GM21529 (cell line): ENCODE measurements around the gene LSAMP.
"Not testable (repeated sequence)": the region's sequence is repeated elsewhere in the genome, so short reads cannot be mapped to it uniquely, and the experiment has no call there.

Source experiments
- ATAC-seq: cut with Tn5 transposase; IDR thresholded peaks from one replicate; pipeline ENCODE4 v1.9.1; 2021; ENCODE audit not compliant: unreplicated experiment

LSAMP gene

GRCh38 chr3:115783938-115784738, 661.1 kb downstream of the LSAMP start:
- ATAC-seq: peak; percentile 90

- not testable (repeated sequence) for ATAC-seq
Measured at GRCh38 chr3:115783426-115783825, 661.9 kb downstream of the LSAMP start.

- no peak for ATAC-seq
Measured at GRCh38 chr3:115779011-115779410, 666.3 kb downstream of the LSAMP start.

DNA sequence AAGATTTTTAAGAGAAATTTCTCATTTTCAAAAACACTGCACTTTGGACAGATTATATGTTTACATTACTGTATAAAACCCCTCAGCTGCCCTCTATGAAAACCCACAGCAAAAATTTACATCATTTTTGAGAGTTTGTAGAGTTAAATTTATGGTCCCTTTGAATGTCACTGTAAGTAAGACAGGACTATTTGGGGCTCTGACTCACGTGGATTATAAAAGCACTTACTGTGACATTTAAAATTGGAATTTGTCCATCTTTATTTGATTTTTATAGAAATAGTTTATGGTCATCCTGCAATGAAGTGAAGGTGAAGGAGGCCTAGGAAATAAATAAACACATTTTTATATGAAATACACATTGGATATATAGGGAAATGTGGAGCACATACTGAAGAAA, 672.3 kb downstream of the LSAMP start:
- ATAC-seq: no peak

GRCh38 chr3:115768661-115769060, 676.6 kb downstream of the LSAMP start:
- ATAC-seq: no peak

DNA sequence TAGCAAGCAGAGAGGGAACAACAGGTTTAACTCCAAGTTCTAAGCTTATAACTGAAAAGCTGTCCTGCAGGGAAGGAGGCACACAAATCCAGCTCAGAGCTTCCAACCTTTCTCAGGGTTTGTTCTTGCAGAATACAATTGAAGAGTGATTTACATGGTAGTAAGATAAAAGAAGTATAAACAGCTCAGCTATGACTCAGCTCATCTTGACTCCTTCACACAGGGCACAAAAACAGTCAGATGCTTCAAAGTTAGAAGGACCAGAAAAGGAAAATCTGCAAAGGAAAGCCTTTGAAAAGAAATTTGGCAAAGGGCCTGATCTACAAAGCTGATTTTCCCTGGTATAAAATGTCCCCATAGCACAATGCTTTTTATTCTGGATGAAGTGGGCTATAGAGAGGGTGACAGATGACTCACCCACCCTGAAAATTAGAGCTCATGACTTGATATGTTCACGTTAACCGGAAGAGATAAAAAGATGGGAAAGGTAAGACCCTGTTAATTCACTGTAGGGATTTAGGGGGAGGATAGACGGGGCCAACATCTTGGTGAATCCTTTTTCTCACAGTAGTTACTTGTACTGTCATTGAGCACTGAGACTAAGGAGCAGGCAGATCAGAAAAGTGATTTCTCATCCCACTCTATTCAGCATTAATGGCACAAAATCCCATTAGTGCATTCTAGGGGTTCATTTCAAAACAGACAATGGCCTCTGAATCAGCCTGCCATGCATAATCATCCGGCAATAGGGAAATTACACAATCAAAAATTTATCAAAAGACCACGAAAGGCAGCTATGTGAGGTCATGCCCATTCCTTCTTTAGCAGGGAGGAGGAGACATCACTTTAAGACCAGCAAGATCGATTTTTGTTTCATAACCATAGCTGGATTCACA, 678.5 kb downstream of the LSAMP start:
- ATAC-seq: no peak

DNA sequence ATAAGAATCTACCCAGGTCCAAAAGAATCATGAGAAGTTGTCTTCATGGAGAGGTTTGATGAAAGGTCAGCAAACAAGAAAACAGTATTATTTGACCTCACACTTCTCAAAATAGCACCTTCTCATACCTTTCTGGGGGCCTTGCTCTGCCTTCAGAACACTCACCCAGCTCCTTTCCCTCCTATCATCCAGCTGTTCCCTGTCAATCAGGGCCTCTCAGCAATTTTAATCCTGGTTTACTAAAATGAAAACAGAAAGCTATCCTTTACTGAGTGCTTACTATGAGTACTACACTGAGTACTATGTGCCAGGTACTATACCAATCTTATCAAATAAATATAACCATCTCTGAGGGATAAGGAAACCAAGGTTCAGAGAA, 683.4 kb downstream of the LSAMP start:
- ATAC-seq: no peak

GRCh38 chr3:115760716-115761115, 684.6 kb downstream of the LSAMP start:
- no peak for ATAC-seq

DNA sequence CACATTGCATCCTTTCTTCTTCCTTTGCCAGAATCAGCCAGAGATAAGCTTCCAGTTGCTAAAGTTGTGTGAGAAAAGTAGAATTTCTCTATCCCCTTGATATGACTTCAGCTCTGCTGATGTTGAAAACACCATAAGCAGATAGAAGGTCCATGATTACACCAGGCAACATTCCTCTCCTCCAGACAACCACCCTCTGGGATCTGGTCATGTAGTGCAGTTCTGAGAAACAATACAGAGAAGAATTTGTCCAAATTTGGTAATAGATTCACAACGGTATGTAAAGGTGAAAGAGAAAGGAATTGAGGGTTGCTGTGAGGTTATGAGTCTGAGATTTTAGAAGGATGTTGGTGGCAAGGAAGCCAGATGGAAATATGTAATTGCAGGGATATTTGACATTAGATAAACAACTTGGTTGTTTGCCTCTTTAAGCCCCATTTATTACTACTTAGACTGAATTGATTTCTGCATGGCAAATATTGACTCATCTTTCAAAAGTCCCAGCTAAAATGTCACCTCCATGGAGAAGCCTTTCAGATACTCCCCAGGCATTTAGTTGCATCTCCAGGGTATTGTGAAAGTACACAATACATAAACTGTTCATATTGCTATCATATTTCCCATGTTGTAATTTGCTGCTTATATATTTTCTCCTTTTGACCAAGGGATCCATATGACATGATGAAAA, 687.1 kb downstream of the LSAMP start:
- no peak for ATAC-seq

GRCh38 chr3:115752978-115753377, 692.3 kb downstream of the LSAMP start:
- ATAC-seq: not testable (repeated sequence)
